Smooth muscle cell (in vitro differentiated cells): ENCODE data around the gene OR52N2. TPM values are rescaled to one million over a fixed set of nuclear protein-coding genes. Genes with fewer than 3 reads are reported as not detected.

ENCODE experiments used
- DNase-seq: peaks from one replicate; lab custom pipeline; 2025; ENCODE audit not compliant: unreplicated experiment; lab: John Stamatoyannopoulos, UW
- H2AFZ ChIP-seq: fragments of 200-600 bp; sonication (generic); 2 replicates; pipeline ENCODE4 v1.6.0; 2016; ENCODE audit warnings: antibody characterized with exemption, low read depth, mild to moderate bottlenecking
- H3F3A ChIP-seq: fragments of 200-600 bp; sonication (generic); 2 replicates; pipeline ENCODE4 v1.6.0; 2017; ENCODE audit warnings: antibody characterized with exemption, low read depth
- H3K27ac ChIP-seq: fragments of 200-600 bp; sonication (generic); 2 replicates; pipeline ENCODE4 v1.5.1; 2016; ENCODE audit warnings: low read depth, mild to moderate bottlenecking
- H3K27me3 ChIP-seq: fragments of 200-600 bp; sonication (generic); 2 replicates; pipeline ENCODE4 v1.6.1; 2016; ENCODE audit warnings: low read depth, mild to moderate bottlenecking
- H3K36me3 ChIP-seq: fragments of 200-600 bp; sonication (generic); 2 replicates; pipeline ENCODE4 v1.5.1; 2016; ENCODE audit warnings: low read depth
- H3K4me1 ChIP-seq: fragments of 200-600 bp; sonication (generic); 2 replicates; pipeline ENCODE4 v1.5.1; 2016; ENCODE audit warnings: low read depth
- H3K4me2 ChIP-seq: fragments of 200-600 bp; sonication (generic); 2 replicates; pipeline ENCODE4 v1.6.0; 2016; ENCODE audit warnings: mild to moderate bottlenecking
- H3K4me3 ChIP-seq: fragments of 200-600 bp; sonication (generic); 2 replicates; pipeline ENCODE4 v1.5.1; 2016; ENCODE audit warnings: mild to moderate bottlenecking
- H3K79me2 ChIP-seq: fragments of 200-600 bp; sonication (generic); 2 replicates; pipeline ENCODE4 v1.6.0; 2016; ENCODE audit warnings: low read depth, mild to moderate bottlenecking
- H3K9ac ChIP-seq: fragments of 200-600 bp; sonication (generic); 2 replicates; pipeline ENCODE4 v1.6.0; 2016; ENCODE audit warnings: low read depth
- H3K9me3 ChIP-seq: fragments of 200-600 bp; sonication (generic); replicated peaks from 2 replicates; pipeline ENCODE4 v1.5.1; 2016; ENCODE audit warnings: low read depth
- H4K20me1 ChIP-seq: fragments of 200-600 bp; sonication (generic); 2 replicates; pipeline ENCODE4 v1.6.0; 2016; ENCODE audit warnings: low read depth
- WGBS: methylation state at CpG from one replicate; pipeline ENCODE4 v1.1.7; 2016; ENCODE audit warnings: low lambda C conversion rate; 5-methylcytosine and 5-hydroxymethylcytosine counted together
- polyA plus RNA-seq: library from polyadenylated mRNA; unstranded; fragments of >200 nt; fragmentation: Nextera tagmentation; extraction: Ambion mirVana; gene quantifications from 2 replicates; pipeline ENCODE4 v1.2.1, GENCODE V29; 2016
- total RNA-seq: library from RNA; depleted of rRNA; stranded (reverse); fragments of >200 nt; gene quantifications from 2 replicates; pipeline ENCODE4 v1.2.3, GENCODE V29; 2014
- TF ChIP-seq, protein P1 (sequence below): fragments of 200-600 bp; sonication (generic); IDR thresholded peaks from 2 replicates; pipeline ENCODE4 v1.5.1; 2017; ENCODE audit warnings: borderline replicate concordance, mild to moderate bottlenecking, antibody characterized with exemption; ENCODE audit not compliant: insufficient read depth, poor library complexity, severe bottlenecking

OR52N2 gene
- total and polyA plus RNA-seq, 2 experiments from 2014 or later: not detected

DNA sequence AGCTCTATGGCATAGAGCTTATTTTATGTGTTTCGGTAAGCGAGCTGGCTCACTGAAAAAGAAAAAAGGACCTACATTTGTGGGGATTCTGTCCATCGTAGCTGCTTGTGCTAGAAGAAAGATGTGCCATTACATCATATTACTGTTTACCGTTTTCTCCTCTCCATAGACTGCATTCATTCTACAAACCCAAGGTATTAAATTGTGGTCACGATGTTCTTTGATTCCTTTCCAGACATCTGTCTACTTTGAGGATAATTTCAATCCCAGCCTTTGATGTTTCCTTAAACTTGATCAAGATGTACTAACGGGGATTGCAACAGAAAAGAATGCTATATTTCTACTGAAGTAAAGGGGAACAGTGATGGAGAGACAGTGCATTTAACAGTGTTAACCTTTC, 12.2 kb upstream of the OR52N2 start:
- H3F3A ChIP-seq: no peaks in the 10 kb centered on the region
- WGBS: 88% methylated on average over 6 of the region's 6 CpGs
- TF ChIP-seq, protein P1, sequence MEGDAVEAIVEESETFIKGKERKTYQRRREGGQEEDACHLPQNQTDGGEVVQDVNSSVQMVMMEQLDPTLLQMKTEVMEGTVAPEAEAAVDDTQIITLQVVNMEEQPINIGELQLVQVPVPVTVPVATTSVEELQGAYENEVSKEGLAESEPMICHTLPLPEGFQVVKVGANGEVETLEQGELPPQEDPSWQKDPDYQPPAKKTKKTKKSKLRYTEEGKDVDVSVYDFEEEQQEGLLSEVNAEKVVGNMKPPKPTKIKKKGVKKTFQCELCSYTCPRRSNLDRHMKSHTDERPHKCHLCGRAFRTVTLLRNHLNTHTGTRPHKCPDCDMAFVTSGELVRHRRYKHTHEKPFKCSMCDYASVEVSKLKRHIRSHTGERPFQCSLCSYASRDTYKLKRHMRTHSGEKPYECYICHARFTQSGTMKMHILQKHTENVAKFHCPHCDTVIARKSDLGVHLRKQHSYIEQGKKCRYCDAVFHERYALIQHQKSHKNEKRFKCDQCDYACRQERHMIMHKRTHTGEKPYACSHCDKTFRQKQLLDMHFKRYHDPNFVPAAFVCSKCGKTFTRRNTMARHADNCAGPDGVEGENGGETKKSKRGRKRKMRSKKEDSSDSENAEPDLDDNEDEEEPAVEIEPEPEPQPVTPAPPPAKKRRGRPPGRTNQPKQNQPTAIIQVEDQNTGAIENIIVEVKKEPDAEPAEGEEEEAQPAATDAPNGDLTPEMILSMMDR: no peak
- H3K36me3 ChIP-seq: no peaks in the 10 kb centered on the region
- no peak overlapping the region for H3K4me2 ChIP-seq
- no peaks in the 10 kb centered on the region for H3K79me2 ChIP-seq
- no peak overlapping the region for H3K9ac ChIP-seq
- DNase-seq: no peak
- H2AFZ ChIP-seq: no peak overlapping the region
- no peak overlapping the region for H3K4me3 ChIP-seq
- no peaks in the 10 kb centered on the region for H3K9me3 ChIP-seq
- H3K27me3 ChIP-seq: no peaks in the 10 kb centered on the region
- no peak overlapping the region for H3K27ac ChIP-seq
- no peaks in the 10 kb centered on the region for H3K4me1 ChIP-seq
- no peaks in the 10 kb centered on the region for H4K20me1 ChIP-seq

- WGBS: 82% methylated on average over 5 of the region's 5 CpGs
Observed at GRCh38 chr11:5803982-5804381, 4.7 kb upstream of the OR52N2 start.

GRCh38 chr11:5807580-5807979, 1.1 kb upstream of the OR52N2 start:
- no peak for DNase-seq
- H3K4me1 ChIP-seq: no peaks in the 10 kb centered on the region
- 50% methylated on average over 10 of the region's 10 CpGs for WGBS
- no peak overlapping the region for H3K27ac ChIP-seq
- peaks cover 3% of the 10 kb centered on the region for H3K27me3 ChIP-seq
- no peak overlapping the region for H2AFZ ChIP-seq
- no peak overlapping the region for H3K4me3 ChIP-seq
- TF ChIP-seq, protein P1: no peak
- H3K4me2 ChIP-seq: no peak overlapping the region
- no peak overlapping the region for H3K9ac ChIP-seq
- H3K9me3 ChIP-seq: no peaks in the 10 kb centered on the region
- H3F3A ChIP-seq: no peaks in the 10 kb centered on the region
- H3K36me3 ChIP-seq: no peaks in the 10 kb centered on the region
- no peaks in the 10 kb centered on the region for H4K20me1 ChIP-seq
- no peaks in the 10 kb centered on the region for H3K79me2 ChIP-seq

More at GRCh38 chr11:5803982-5804381, 4.7 kb upstream of the OR52N2 start:
- Histone ChIP-seq H3K9me3 (no peaks in the 10 kb centered on the region), H3K4me1 (no peaks in the 10 kb centered on the region), H4K20me1 (no peaks in the 10 kb centered on the region), H3K79me2 (no peaks in the 10 kb centered on the region), H3K27ac (no peak overlapping the region), H3K4me2 (no peak overlapping the region), H3K9ac (no peak overlapping the region), H3K4me3 (no peak overlapping the region), H3K36me3 (no peaks in the 10 kb centered on the region), H3F3A (no peaks in the 10 kb centered on the region), H3K27me3 (peaks cover 3% of the 10 kb centered on the region), H2AFZ (no peak overlapping the region)
- TF ChIP-seq, protein P1: no peak
- DNase-seq: no peak

DNA sequence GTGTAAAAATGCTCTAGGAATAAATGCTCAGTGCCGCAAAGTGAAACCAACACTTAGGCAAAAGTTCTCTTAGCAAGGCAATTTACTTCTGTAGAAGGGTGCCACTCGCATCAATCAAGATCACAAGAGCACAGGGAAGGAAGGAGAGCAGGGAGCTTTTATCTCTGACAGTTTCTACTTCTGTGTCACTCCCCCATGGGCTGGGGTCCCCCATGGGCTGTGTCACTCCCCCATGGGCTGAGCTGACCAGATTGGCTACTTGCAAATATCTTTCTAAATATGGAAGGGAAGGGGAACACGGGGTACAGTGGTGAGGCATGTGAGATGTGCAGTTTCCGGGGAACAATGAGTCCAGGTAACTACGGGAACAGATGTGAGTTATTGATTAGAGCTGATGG, 397 bp downstream of the OR52N2 start:
- Histone ChIP-seq H3F3A (no peaks in the 10 kb centered on the region), H2AFZ (peak overlapping the region; percentile 96), H3K27me3 (no peaks in the 10 kb centered on the region), H3K36me3 (no peaks in the 10 kb centered on the region), H3K4me3 (peak overlapping the region; percentile 64), H3K79me2 (no peaks in the 10 kb centered on the region), H3K4me1 (no peaks in the 10 kb centered on the region), H3K9me3 (no peaks in the 10 kb centered on the region), H3K4me2 (peak overlapping the region; percentile 90), H3K27ac (no peak overlapping the region), H3K9ac (peak overlapping the region; percentile 29), H4K20me1 (no peaks in the 10 kb centered on the region)
- TF ChIP-seq, protein P1: no peak
- 77% methylated on average over 5 of the region's 5 CpGs for WGBS
- DNase-seq: no peak
